Measurements from ENCODE around the gene TANC1. TPM values are rescaled to one million over a fixed set of nuclear protein-coding genes. Genes with fewer than 3 reads are reported as not detected.

TANC1 gene
- total RNA-seq, 1 experiment from 2014 or later = 21.1 TPM

- no peaks in the 10 kb centered on the region for H3K36me3 ChIP-seq (ENCODE audit: control insufficient read depth, insufficient read depth, low read length)
- H3K9me3 ChIP-seq = no peaks in the 10 kb centered on the region
- CTCF ChIA-PET = no interaction called here
- Mint-ChIP-seq H3K9me3 (ENCODE audit: unreplicated experiment) (no peaks in the 10 kb centered on the region), H3K4me3 (ENCODE audit: unreplicated experiment) (no peak overlapping the region), H3K27ac (ENCODE audit: unreplicated experiment) (no peak overlapping the region), H3K36me3 (ENCODE audit: insufficient read depth, unreplicated experiment) (peaks cover 6% of the 10 kb centered on the region), H3K27me3 (ENCODE audit: insufficient read depth, unreplicated experiment) (no peaks in the 10 kb centered on the region), H3K4me1 (ENCODE audit: low read depth, unreplicated experiment) (peaks cover 29% of the 10 kb centered on the region)
- intact Hi-C loops (cut with micrococcal nuclease; ENCODE audit: unreplicated experiment) = no loop called here
- H3K27me3 ChIP-seq (replicated peaks; ENCODE audit: control insufficient read depth, insufficient read depth, low read length) = no peaks in the 10 kb centered on the region
- TF ChIP-seq CTCF (IDR thresholded peaks at IDR 0.05; ENCODE audit: insufficient read depth in 1 of 2, low read depth in 1 of 2, low read length in 1 of 2, severe bottlenecking in 1 of 2, unreplicated experiment in 1 of 2) = no peak
- H3K4me1 ChIP-seq = peaks cover 19% of the 10 kb centered on the region
- no peak overlapping the region for H3K4me3 ChIP-seq (ENCODE audit: low read depth, low read length)
- BruUV-seq (replicated peaks) = no TSS peak
- POLR2A ChIA-PET = no interaction called here
- DNase-seq = no peak
These were observed 159.8 kb downstream of the TANC1 start for GRCh38 chr2:159128191-159128590.

DNA sequence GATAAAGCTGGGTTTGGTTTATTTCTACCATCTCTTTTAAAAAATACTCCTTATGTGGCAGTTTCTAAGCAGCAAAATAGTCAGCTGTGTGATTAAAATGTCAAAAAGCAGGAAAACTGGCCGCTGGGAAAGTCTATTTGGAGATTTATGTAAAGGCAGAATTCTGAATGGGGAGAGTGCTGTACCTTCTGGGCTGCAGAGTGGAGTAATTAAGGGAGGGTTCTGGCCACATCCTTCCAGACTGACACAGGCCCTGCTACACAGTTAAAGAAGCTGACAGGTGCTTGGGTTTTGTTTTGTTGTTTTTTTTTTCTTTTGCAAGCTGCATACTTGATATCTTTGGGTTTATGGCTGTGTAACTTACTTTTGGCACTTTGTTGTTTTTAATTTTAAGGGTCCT, 160.8 kb downstream of the TANC1 start:
- no TSS peak for BruUV-seq (replicated peaks)
- ChIA-PET POLR2A (no interaction called here), CTCF (interaction anchor here (0.7 kb wide), 1 partner anchor 13 kb away, joined by 3 read pairs; no protein-coding TSS in a partner anchor)
- no peak for TF ChIP-seq CTCF (IDR thresholded peaks at IDR 0.05; ENCODE audit: insufficient read depth in 1 of 2, low read depth in 1 of 2, low read length in 1 of 2, severe bottlenecking in 1 of 2, unreplicated experiment in 1 of 2)
- H3K9me3 ChIP-seq = no peaks in the 10 kb centered on the region
- intact Hi-C loops (cut with micrococcal nuclease; ENCODE audit: unreplicated experiment) = no loop called here
- H3K4me3 ChIP-seq (ENCODE audit: low read depth, low read length) = no peak overlapping the region
- peaks cover 6% of the 10 kb centered on the region for H3K36me3 Mint-ChIP-seq (ENCODE audit: insufficient read depth, unreplicated experiment)
- peaks cover 9% of the 10 kb centered on the region for H3K4me1 ChIP-seq
- no peak overlapping the region for H3K27ac Mint-ChIP-seq (ENCODE audit: unreplicated experiment)
- H3K9me3 Mint-ChIP-seq (ENCODE audit: unreplicated experiment) = no peaks in the 10 kb centered on the region
- H3K4me3 Mint-ChIP-seq (ENCODE audit: unreplicated experiment) = no peak overlapping the region
- H3K27me3 ChIP-seq (replicated peaks; ENCODE audit: control insufficient read depth, insufficient read depth, low read length) = no peaks in the 10 kb centered on the region
- H3K4me1 Mint-ChIP-seq (ENCODE audit: low read depth, unreplicated experiment) = peaks cover 19% of the 10 kb centered on the region
- H3K36me3 ChIP-seq (ENCODE audit: control insufficient read depth, insufficient read depth, low read length) = no peaks in the 10 kb centered on the region
- no peak for DNase-seq
- no peaks in the 10 kb centered on the region for H3K27me3 Mint-ChIP-seq (ENCODE audit: insufficient read depth, unreplicated experiment)

DNA sequence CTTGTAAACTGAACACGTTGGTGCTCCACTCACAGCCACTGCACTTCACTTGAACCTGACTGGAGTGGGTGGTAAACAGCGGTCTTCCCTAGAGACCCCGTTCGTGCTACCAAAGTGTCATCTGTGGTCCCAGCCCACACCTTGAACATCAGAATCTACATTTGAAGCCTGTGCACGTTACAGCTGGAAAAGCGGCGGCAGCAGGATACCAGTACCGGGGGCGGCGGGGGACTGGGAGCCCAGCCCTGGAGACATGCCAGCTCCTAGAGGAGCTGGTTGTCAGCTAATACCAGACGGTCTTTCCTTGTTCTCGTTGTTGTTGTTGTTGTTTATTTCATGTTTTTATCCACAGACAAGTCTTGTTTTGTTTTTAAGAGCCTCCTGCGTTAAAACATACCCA, 161.4 kb downstream of the TANC1 start:
- Mint-ChIP-seq H3K9me3 (ENCODE audit: unreplicated experiment) (no peaks in the 10 kb centered on the region), H3K4me1 (ENCODE audit: low read depth, unreplicated experiment) (peaks cover 14% of the 10 kb centered on the region), H3K36me3 (ENCODE audit: insufficient read depth, unreplicated experiment) (peaks cover 6% of the 10 kb centered on the region), H3K27me3 (ENCODE audit: insufficient read depth, unreplicated experiment) (no peaks in the 10 kb centered on the region), H3K27ac (ENCODE audit: unreplicated experiment) (no peak overlapping the region), H3K4me3 (ENCODE audit: unreplicated experiment) (no peak overlapping the region)
- TF ChIP-seq CTCF (IDR thresholded peaks at IDR 0.05; ENCODE audit: insufficient read depth in 1 of 2, low read depth in 1 of 2, low read length in 1 of 2, severe bottlenecking in 1 of 2, unreplicated experiment in 1 of 2) = no peak
- no peaks in the 10 kb centered on the region for H3K27me3 ChIP-seq (replicated peaks; ENCODE audit: control insufficient read depth, insufficient read depth, low read length)
- peaks cover 5% of the 10 kb centered on the region for H3K4me1 ChIP-seq
- no peak for DNase-seq
- intact Hi-C loops (cut with micrococcal nuclease; ENCODE audit: unreplicated experiment) = no loop called here
- POLR2A ChIA-PET = no interaction called here
- CTCF ChIA-PET = interaction anchor here (0.7 kb wide), 1 partner anchor 14 kb away, joined by 3 read pairs; no protein-coding TSS in a partner anchor
- no peak overlapping the region for H3K4me3 ChIP-seq (ENCODE audit: low read depth, low read length)
- no peaks in the 10 kb centered on the region for H3K9me3 ChIP-seq
- no TSS peak for BruUV-seq (replicated peaks)
- H3K36me3 ChIP-seq (ENCODE audit: control insufficient read depth, insufficient read depth, low read length) = no peaks in the 10 kb centered on the region

Measured in Caco-2 (cell line).